CD4-positive, alpha-beta T cell treated with Interleukin-1 beta for 1 hour (primary cell): ENCODE data around the gene HOXB1.

Source experiments
- DNase-seq, 2 donors: peaks; one replicate each; pipeline ENCODE4 v3.0.0-alpha.2; 2020 to 2022

HOXB1 gene

DNA sequence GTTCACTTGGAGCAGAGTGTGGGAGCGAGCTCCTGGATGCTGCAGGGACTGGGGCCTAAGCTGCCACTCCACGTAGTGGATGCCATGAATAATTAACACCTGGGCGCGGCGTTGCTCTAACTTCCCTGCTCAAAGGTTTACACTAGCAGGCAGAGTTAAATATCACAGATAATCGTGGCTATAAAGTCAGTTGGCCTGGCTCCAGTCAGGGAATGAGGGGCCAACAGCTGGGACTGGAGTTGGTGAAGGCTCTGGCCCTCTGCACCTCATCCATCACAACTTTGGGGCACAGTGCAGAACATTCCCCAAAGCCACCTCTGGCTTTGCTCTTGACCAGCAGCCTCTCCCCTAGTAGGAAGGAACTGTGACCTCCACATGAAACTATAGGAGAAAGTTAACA, 36.4 kb upstream of the HOXB1 start:
- no peak for DNase-seq

DNA sequence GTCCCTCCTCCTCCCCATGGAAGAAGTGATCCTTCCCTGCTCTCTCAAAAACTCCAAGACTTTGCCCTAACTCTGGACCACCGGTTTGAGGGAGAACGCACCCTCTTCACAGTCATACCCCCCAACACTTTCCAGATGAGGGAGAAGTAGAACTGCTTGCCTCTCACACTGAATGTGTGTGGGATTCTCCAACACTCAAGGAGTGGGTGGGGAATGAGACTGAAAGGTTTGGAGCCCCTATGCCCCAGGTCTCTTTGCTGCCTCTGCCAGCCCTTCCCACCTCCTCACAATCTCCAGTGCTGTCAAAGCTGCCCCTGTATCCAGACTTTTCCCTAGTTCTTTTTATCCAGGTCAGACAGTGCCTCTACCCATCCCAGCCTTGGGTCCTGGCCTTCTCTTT, 35.9 kb upstream of the HOXB1 start:
- no peak for DNase-seq

GRCh38 chr17:48565925-48566710, 35.3 kb upstream of the HOXB1 start:
- no peak for DNase-seq

DNA sequence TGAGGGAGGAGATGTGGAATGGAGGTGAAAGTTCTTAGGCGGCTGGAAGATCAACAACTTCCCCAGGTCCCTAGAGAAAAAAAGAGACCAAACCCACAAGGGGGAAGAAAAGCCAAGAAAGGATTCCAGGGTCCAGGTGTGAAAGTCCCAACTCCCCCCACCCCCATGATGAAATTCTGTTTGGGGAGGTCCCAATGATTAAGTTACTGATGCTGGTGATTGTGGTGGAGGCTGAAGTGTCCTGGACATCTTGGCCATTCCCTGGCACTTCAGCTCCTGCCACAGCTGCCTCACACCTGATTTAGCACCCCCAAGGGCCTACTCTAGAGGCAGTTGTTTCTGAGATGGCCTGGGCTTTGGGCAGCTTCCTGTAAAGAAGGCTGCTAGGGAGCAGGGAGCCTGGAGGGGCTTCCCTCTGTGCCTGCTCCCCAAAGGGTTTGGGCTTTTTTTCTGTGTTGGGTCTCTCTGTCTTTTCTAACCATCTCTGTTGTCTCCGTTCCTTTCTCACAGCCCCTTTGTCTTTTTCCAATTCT, 34.3 kb upstream of the HOXB1 start:
- DNase-seq: no peak

DNA sequence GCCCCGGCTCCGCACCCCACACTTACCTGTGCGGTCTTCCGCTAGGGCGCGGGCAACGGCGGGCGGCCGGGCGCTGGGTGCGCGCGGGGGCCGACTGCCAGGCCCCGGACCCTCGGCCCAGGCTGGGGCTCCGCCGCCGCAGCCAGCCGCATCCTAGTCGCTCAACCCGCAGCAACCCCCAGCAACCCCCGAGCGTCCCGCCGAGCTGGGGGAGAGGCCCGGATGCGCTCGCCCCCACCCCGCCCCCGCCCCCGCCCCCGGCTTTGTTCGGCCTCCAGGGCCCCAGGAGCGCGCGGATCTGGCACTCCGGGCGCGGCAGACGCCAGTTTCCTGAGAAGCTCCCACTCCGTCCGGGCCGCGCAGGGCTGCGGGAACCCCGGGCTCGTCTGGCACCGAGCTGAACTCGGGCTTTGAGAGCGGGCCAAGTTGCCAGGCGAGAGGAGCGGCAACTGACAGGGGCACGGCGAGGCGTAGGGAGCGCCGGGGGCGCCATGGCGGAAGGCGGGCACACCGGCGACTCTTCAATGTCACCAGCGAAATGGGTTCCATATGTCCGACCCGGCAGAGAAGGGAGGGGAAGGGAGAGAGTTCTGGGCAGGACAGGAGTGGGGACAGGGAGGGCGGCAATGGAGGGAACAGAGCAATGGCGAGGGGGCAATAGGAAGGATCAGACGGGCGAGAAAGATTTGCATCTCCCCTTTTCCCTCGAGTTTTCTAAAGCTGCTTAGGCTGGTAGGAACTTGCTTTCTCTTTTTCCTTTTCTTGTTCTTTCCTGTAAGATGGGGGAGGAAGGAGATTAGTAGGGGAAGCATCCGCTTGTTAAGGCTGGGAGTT, 33.6 kb upstream of the HOXB1 start:
- no peak for DNase-seq

GRCh38 chr17:48563867-48564187, 33.0 kb upstream of the HOXB1 start:
- DNase-seq: no peak

DNA sequence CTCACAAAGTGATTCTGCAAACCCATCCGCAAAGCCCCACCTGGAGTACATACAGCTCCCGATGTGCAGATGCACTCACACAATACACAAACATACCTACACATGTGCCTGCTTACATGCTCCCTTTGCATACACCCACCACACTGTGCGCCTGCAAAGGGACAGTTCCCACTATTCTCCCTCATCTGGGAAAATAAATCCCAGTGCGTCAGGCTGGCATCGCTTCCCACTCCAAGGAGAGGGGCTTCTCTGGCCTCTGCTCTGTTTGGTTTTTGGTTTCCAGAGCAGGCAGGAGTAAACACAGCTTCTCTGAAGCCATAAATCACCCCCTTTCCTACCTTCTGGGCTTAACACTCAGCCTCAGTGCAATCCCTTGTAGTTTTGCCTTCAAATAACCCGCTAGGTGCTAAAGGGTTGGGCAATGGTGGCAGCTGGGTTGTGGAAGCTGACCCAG, 32.6 kb upstream of the HOXB1 start:
- DNase-seq: no peak

- no peak for DNase-seq
Measured at GRCh38 chr17:48562934-48563333, 32.1 kb upstream of the HOXB1 start.

DNA sequence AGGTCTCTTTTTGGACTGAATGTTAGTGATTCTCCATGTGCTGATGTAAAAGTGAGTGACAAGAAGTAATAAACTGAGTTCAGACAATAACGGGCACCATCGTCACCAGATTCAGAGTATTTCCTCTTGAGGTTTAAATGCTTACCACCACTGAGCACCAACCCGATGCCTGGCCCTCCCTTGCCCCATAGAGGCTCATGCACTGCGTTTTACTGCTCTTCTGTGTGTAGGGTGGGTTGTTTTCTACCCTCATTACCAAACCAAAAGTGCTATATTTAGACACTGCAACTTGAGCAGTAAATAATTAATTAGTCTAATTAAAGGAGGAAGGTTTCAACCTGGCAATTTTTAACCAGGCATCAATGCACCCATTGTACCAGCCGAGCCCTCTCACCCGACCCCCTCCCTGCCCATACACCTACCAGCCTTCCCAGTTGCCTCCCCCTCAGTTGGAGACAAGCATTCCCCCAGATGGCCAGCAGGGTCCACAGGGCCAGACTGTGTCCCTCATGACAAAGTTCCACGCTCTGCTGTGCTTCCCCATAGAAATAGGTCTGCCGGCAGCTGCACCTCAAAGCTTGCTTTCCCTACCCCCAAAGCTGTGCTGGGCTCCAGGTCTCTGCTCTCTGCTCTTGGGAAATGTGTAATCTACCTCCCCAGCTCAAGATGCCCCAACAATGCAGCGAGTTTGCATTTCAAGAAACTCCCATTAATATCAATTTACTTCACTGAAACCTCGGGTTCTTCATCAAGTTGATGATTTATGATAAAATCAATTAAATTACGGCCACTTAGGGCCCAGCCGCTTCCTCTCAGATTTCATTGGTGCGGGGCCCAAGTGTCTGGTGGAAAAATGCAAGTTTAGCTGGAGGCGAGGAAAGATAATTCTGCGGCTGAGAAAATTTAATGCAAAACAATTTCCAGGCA, 31.3 kb upstream of the HOXB1 start:
- no peak for DNase-seq

DNA sequence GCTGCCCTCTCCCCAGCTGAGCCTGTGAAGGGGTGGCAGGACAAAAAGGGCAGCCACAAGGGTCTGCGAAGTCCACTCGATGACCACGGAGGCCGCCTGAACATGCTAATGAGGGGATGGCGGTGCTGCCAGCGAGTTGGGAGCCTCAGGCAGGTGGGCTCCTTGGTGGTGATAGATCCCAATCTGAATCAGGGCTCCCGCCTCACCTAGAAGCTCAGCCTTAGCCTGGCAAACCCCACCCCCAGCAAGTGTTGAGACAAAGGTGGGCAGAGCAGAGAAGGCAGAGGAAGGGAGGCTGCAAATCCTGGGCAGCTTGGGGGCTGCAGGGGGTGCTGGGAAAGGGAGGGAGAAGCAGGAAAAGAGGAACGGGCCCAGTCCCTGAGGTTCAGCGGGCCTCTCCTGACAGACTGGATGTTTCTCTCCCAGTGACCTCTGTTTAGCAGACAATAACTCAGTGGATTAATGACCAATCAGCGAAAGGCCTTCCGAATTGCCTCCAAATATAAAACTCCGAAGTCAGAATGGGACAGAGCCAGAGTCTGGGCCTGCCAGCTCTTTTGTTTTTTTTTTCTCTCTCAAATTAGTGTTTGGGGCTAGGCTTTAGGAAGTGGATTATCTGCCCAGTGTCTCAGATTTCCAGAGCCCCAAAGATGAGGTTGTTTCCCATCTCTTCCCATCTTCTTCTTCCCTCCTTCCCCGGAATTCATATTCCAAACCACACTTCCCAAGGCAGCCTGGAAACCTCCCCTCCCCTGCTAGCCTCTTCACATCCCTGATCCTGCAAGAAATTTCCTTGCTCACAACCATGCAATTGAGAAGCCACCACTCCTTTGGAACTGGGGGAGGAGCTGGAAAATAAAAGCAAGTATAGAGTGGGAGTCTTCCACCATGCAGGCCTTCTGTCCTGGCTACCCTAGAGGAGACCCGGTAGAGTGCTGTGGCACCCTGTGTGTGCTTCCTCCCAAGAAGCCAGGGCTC, 29.3 kb upstream of the HOXB1 start:
- no peak for DNase-seq

DNA sequence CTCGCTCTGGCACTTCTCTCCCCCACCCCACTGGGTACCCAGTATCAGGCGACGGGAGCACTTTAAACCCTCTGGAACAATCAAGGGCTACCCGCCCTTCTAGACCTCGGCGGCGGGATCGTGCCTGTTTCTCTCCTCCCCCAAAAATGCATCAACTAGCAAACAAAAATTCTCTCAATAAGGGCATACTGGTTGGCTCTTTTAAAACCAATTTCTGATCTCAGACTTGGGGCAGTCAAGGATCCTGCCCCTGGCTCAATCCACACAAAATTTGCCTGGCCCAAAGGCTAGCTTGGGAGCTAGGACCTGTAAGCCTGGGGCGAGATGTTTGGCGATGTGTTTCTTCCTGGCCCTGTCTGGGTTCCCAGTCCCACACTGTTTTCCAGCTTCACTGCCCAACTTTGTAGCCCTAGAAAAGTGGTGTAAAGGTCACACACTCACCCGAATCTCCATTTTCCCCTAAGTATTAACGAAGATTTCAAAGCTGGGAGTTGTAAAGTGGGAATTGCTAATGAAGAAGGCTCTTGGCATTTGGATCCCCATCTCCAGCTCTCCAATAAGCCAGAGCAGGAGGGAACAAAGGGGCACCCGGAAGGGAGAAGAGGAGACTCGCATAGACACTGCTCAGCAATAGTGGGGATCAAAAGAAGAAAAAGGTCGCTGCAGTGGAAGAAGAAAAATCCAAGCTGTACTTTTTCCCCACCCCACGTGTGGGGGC, 28.5 kb upstream of the HOXB1 start:
- DNase-seq: no peak

- DNase-seq: no peak
Measured at GRCh38 chr17:48558831-48559121, 28.0 kb upstream of the HOXB1 start.

DNA sequence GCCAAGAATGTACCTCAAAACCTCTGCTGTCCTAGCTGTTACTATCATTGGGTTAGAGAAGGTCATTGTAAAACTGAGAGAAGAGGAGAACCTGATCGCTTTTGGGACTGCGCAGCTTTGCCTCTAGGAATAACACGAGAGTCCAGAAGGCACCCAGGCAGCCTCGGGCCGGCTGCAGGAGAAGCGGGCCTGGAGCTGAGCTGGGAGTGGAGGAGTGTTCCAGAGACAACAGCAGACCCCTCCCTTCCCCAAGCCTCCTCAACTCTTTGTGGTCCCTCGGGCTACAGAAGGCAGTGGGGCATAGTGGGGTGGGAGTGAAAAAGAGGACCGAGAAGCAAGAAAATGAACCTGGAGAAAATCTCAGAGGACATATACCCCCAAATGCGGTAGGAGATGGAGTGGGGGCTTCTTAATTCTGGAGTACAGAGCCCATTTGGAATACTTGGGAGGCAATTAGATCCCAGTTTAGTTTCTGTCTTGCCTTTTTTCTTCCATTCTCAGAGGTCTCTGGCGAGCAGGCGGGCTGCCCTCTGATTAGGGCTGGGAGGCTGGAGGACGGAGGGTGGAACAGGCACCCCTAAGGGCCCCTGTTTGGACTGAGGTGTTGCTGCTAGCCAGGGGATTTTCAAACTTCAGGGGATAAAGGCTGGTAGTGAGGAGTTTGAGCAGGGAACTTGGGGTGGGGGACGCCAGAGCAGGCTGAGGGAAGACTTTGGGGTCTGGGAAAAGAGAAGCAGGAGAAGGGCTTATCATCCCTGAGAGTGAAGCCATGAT, 27.4 kb upstream of the HOXB1 start:
- DNase-seq: no peak

GRCh38 chr17:48556576-48557401, 26.0 kb upstream of the HOXB1 start:
- DNase-seq: no peak

DNA sequence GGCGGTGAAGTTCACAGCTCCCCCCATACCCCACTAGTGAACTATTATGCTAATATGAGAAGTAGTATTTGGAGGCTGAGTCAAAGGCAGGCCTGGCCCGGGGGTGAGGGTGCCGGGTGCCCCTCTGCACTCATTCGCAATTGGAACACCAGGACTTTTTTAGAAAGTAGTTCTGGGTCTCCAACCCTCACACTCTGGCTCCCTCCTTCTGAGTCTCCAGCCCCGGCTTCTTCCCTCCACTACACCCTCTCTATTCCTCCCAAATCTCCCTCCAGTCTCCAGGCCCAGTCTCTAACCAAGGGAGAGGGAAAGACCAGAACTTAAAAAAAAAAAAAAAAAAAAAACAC, 25.4 kb upstream of the HOXB1 start:
- no peak for DNase-seq

- DNase-seq: no peak
Measured at GRCh38 chr17:48555258-48556228, 24.7 kb upstream of the HOXB1 start.

DNA sequence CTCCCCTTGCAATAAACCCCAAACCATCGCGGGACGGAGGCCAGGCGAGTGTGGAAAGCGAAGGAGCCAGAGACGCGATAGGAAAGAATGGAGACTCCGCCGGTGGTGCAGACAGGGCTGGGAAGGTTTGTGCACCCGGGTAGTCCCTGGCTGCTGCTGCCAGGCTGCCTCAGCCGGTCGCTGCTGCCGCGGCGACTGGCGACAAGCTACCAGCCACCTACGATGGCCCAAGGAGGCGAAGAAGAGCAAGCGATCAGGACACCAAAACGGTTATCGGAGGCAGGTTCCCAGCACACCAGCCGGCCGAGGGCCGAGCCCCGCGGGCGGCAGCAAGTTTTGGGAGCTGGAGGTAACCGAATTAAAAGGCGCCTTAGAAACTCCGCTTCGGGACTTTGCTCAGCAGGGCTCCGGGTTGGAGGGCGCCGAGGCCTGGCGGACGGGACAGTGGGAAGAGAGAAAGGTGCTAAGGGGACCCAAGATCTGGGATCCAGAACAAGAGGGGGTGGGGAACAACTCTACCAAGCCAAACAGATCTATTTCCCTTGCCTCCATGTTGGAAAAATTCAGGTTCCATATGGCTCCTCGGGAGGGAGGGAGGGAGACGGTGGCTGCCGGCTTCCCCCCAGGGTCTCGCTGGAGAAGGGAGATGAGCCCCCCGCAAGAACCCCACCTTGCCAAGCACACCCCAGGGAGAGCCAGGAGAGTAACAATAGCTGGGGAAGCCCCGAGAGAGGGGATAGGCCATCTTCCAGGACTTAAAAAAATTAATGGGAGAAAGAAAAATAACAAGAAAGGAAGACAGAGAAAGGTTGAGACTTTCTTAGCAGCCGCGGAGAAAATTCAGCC, 23.8 kb upstream of the HOXB1 start:
- DNase-seq: no peak
